Stimulated activated CD8-positive, alpha-beta memory T cell treated with anti-CD3 and anti-CD28 coated beads, Interleukin-7, amount 100 ng/mL, for 1 hour (primary cell): ENCODE measurements around the gene NOLC1.
A peak's percentile ranks its signal among the peaks of the same experiment; 100 is the strongest.

Experiments
- DNase-seq, 2 donors: peaks; one replicate each; pipeline ENCODE4 v3.0.0-alpha.2; 2020; ENCODE audit warnings: low read depth in 2 of 2

Gene NOLC1

DNA sequence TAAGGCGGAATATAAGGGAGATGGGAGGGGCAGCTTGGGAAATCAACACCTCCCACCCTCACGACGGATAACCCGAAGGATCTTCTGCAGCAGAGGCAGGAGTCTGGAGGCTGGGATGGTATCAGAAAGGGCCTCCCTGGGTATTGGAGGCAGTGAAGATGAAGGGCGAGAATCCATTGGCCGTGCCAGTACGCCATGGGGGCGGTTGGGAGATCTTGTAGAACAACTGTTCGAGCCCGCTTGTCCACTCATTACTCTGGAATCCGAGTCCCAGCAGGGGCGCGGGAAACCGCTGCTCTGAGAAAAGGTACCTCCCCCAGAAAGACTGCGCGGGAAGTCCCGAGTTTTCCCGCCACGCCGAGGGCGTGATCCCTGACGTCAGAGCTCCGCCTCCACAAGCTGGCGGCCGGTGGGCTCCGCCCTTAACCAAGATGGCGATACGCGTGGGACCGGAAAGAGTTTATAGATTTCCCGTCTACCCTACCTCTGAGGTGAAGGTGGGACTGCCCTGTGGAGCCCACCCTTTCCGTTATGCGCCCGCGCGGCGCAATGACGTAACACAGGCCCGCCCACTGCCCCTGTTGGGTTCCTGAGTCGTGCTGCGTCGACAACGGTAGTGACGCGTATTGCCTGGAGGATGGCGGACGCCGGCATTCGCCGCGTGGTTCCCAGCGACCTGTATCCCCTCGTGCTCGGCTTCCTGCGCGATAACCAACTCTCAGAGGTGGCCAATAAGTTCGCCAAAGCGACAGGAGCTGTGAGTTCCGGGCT is at the start of gene NOLC1:
Gene NOLC1 (plus strand): TSS at position 616 of the 771 bp plus-strand sequence. CDS start 22 bp downstream, at position 638.
- DNase-seq, result peak; percentile 99 to 100

DNA sequence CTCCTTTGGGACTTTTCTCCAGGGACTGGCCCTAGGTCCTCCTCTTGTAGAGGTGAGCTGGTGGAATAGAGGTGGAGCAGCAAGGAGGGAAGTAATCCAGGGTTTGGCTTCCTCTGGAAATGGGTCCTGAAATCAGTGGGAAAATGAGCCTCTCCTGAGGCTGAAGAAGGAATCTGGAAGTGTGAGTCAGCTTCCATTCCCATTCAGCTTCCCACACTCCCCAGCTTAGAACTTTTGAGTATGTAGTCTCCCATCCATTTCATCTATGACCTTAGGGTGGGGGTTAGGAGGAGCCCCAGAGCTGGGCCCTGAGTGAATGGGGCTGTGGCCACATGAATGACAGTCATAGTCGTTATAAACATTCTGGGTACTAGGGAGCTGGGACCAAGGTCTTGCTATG is 49.8 kb upstream of the NOLC1 start:
- no peak for DNase-seq

DNA sequence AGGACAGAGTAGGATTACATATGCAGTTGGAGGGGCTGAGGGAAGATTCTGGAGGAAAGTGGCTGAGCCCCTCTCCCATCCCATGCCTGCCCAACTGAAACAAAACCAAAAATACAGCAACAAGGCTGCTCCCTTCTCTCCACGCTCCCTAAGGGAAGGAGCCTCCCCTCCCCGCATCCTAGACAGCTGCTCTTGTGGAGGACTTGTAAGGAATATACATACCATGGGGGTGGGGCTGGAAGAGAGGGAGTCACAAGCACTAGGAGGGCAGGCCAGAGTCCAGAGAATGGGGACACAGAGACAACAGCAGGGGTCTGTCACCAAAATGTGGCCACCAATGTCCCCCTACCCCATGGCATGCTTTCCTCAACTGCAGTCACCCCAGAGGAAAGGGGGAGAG is 45.2 kb upstream of the NOLC1 start:
- no peak for DNase-seq

DNA sequence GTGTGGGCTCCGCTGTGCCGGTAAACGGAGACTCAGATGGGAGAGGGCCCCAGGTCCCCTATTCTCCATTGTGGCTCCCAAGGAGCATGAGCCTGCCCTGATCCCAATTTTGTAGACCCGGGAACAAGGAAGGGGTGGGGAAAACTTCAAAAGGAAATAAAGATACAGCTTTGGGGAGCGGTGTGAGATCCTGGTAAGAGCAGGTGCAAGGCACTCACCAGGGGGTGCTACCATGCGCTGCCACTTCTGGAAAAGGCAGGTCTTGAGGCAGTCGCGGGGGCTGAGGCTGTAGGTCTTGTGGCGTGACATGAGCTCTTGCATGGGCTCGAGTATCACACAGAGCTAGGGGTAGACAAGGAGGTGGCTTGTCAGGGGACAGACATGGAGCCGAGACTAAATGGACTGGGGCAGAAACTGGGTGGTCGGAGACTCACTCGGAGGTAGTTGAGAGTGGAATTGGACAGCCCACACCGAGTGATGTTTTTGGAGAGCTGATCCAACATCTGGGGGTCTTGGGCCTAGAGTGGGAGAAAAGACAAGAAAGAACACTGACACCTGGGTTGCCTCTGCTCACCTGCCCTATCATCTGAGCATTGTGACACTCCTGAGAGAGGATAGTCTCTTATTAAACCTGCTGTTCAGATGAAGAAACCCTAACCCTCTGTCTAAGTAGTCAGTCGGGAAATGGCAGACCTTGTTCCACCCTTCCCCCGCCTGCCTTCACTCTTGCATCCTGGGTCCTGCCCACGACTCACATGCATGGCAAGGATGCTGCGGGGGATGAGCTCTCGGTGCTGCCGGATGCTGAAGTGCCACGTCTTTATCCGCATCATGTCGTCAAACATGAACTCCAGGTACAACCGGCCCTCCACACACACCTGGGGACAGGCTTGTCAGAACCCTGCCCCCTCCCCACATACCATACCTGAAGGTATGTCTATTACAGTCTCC is 42.7 kb upstream of the NOLC1 start:
- no peak for DNase-seq

DNA sequence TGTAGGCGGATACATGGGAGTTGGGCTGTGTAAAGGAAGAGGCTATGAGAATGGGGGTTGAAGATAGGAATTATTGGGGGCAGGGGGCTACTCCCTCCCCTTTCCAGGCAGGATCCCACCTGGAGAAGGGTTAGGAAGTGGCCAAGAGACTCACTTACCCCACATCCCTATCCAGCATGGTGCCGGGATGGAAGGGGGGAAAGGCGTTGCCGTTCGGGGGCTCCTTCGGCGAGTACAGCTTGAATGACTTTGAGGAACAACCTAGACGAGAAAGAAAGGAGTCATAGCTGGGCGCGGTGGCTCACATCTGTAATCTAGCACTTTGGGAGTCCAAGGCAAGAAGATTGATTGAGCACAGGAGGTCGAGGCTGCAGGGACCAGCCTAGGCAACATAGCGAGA is 40.9 kb upstream of the NOLC1 start:
- DNase-seq, result no peak

DNA sequence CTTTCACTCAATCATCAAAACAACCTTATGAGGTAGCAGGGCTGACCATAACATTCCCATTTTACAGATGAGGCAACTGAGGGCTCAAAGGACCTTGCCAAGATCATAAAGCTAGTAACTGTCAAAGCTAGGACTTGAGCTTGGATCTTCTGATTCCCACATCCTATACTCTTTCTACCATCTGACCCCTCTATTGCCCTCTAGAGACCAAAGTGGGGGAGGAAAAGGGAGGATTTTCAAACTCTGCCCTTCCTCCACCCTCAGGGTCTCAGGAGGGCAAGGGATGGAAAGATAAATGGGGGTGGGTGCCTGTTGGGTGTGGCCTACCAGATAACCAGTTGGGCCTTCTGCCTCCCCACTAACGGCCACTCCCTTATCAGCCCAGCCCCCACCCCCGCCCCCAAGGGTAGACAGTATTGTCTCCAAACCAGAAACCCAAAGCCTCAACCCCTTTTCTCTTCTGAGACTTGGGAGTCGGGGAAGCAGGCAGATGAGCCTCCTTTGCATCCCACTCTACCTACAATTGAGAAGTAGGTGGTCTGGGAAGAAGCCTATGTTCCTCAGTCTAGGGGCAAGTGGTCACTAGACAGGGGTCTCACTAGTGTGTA is 39.9 kb upstream of the NOLC1 start:
- no peak for DNase-seq

DNA sequence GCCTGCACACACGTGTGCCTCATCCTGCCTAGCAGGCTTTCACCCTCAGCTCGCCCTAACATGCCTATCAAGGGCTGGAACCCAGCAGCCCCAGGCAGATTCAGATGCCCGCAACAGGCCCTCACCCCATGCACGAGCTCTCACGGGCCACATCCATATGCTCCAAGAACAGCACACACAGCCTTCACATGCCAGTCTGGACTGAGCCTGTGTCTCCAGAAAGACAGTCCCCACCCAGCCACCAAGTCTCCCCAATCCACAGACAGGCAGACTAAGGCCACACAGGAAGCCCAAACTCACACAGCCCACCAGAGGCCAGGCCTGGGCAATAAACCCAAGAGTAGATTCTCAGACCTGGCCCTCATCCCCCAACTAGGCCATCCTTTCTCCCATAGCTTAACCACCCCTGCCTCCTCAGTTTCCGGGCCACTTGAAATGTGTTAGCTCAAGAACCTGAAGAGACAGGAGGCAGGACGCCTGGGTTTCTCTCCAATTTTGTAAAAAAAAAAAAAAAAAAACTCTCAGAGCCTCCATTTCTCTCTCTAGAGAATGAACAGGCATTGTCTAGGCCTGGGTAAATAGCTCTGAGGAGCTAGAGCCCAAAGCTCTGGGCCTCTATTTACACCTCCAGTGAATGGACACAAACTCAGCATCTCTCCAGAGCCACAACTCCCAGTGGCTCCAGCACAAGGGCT is 38.8 kb upstream of the NOLC1 start:
- no peak for DNase-seq

DNA sequence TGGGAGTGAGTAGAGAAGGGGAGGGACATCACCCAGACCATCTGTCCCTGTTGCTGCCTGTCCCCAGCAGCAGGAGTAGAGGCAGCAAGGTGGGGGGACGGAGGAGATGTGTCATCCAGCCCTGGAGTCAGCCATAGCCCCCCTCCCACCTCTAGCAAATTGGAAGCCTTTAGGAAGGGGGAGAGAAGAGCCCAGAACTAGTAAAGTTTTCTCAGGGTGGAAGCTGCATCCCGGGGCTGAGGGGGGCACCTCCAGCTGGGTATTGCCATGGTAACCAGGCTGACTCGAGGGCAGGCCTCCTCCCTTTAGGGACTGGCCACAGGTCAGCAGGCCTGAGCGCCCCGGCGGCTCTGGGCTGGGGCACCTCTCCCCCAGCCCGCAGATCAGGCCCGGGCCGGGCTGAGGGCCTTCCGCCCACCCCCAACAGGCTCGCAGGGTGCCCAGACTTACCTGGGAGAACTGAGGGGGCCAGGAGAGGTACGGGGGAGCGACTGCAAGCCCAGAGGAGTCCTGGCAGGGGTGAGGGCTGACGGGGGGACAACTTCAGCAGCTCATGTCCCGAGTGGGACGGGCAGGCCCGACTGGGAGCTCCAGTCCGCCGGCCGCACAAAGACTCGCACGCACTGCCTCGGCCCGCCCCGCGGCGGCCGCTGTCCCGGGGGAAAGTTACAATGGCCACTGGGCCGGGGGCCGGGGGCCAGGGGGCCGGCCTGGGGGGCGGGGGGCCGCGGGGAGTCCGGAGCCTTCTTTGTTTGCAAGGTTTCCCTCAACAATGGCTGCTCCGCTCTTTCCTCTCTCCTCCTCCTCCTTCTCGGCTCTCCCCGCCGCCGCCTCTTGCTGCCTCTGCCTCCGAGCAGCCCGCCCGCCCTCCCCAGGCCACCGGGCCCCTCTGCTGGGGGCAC is 38.0 kb upstream of the NOLC1 start:
- no peak for DNase-seq

DNA sequence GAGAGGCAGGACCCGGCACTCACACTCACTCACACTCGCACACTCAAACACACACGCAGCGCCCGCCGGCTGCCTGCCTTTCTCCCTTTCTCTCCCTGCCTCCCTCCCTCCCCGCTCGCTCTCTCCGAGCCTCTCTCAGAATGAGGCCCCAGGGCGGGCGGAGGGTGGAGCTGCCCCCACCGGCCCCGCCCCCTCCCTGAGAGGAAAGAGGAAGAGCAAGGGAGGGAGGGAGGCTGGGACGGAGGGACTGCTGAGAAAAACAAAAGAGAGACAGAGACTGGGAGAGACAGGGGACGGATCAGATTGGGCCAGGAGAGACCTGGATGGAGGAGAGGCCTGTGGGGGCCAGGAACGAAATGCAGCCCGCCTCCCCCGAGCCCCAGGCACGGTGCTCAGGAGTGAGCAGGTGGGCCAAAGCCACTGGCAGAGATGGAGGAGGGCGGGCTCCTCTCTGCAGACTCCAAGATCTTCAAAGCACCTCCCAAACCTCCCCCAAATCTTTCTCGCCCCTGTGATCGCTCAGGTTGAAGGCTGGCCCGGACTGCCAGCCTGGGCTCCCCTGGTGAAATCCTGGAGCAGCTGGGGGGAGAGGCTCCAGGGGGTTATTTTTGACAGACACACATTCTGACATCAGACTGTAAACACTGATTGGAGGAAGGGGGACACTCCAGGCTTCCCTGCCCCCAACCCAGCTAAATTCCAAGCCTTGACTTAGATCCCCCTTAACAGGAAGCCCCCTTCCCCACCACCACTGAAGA is 37.1 kb upstream of the NOLC1 start:
- DNase-seq, result peak; percentile 60 to 72

DNA sequence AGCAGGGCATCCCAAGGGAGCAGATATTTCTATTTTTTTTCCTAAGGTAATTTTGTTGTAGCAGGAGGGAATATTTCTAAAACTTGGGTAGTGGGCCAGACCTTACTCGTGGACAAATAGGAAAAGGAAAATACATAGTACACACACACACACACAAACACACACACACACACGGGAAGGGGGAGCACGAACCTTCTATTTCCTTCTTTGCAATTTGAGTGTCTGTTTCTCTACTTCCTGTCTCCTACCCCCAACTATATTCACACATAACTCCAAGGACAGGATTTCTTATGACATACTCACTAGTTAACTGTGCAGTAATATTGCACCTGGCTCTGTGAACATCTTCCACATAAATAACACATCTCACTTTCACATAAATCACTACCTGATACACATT is 36.4 kb upstream of the NOLC1 start:
- DNase-seq, result no peak

DNA sequence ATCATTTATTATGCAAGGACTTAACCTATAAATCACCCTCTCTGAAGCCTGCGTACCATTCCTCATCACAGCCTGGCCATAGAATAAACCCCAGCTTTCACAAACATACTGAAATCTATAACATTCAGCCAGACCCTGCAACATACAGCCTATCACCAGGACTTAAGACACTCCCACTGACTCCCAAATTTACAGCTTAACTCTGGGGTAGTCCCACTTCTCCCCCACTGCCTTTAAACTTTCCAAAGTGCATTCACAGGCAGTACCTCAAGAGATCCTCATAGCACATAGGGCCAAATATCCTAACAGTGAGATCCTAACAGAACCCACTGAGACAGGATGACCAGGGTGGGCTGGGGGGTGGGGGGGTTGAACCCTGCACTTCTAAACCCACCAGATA is 35.5 kb upstream of the NOLC1 start:
- DNase-seq, result no peak

DNA sequence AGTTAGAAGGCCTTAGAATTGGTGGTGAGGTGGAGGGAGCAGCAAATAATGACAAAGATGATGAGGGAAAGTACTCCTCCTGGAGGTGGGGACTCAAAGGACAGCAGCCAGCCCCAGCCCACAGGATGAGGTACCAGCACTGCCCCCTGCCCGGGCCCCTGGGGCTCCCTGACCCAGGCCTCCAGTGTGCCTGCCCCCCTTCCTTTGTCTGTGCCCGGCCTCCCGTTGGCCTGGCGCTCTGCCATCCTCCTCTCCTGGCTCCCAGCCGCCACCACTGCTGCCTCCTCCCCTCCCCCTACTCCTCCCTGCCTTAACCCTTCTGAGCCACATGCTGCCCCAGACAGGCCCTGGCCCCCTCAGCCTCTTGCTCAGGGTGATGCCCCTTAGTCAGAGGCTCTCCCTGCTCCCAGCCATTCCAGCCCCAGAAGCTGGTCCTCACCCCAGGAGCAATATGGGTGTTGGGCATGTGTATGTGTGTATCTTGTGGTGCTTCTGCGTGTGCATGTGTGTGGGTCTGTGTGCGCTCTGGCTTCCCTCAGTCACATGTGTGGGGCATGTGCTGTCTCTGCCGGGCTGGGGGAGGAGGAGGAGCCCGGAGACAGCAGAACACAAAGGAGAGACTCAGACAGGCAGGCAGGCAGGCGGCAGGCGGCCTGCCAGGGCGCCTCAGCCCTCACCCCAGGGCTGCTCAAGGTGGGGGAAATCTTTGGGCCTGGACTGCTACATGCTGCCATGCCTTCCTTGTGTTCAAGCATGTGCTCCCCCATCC is 34.6 kb upstream of the NOLC1 start:
- DNase-seq, result no peak

DNA sequence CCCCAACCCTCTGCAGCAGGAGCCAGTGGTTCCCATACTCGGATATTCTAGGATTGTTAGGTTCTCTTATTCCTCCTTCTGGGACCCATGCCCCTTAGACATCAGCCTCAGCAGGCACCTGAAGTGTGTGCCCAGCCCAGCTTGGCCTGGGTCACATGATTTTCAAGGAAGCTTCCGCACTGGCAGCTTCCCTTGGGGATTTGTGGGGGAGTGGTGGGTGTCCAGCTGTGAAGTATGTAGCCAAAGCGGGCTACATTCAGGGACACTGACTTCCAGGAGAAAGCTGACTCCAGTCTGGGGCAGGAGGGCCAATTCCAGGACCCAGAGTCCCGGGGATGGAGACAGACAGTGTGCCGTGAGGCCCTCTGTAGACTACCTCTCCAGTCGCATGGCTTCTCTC is 33.3 kb upstream of the NOLC1 start:
- DNase-seq, result no peak

DNA sequence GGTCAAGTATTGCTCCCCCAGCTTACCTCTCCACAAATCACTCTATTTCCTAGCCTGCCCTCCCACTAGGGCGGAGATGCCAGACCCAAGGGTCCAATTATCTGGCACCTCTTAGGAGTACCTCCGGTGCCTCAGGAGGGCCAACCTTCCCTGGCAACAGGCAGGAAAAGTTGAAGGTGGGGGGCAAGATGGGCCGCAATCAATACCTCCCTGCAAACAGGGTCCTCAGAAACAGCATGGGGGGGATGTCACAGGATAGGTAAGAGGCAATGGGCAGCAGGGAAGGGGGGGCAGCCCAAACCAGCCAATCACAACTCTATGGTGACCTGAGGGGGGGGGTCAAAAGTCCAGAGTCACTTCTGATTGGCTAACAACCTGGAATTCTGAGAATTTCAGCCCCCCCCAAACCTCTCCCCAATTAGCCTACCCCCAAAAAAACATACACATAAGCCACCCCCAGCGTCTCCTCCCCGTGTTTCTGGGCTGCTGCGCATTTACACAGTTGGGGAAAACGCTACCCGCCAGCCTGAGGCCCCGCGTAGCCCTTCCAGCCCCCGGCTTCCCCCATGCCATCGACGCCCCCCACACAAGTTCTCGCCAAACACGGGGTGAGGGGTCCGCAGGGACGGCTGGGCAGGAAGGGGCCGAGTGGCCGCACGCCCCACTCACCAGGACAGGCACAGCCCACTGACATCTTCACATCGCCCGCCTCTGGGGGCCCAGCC is 32.6 kb upstream of the NOLC1 start:
- DNase-seq, result no peak

DNA sequence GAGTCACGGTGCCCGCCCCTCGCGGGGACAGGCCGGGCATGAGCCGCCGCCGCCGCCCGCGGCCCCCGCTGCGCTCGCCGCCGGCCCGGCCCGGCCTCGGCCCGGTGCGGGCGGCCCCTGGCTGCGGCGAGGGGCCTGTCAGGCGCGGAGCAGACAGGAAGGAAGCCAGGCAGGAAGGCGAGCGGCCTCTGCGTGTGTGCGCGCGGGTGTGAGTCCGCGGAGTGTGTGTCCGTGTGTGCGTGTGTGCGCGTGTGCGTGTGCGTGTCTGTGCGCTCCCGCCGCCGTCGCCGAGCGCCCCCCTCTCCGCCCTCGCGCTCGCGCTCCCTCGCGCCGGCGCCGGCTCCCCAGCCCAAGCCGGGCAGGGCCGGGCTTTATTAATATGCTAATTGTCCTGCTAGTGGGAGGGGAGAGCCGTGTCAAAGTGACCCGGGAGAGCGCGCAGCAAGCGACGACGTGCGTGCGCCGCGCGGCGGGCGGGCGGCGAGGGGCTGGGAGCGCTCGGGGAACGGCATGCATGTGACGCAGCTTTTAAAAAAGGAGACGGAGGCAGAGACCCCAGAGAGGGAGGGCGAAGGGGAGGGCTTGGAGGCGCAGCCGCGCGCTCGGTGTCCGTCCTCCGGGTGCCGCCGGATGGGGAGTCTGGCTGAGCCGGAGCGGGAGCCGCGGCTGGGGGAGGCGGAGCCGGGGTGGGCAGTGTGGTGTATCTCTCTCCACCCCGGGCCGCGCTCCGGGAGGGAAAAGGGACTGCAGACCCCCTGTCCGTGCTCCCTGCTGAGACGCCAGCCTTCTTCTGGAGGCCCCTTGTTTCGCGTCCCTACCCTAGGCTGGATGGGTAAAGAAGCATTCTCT is 31.8 kb upstream of the NOLC1 start, which contains the start of gene LDB1:
Gene LDB1 (minus strand): TSS at position 227 of the 849 bp plus-strand sequence. CDS start 258 bp downstream, outside the sequence.
- peak in 1 of 2 donors; percentile 32 for DNase-seq

DNA sequence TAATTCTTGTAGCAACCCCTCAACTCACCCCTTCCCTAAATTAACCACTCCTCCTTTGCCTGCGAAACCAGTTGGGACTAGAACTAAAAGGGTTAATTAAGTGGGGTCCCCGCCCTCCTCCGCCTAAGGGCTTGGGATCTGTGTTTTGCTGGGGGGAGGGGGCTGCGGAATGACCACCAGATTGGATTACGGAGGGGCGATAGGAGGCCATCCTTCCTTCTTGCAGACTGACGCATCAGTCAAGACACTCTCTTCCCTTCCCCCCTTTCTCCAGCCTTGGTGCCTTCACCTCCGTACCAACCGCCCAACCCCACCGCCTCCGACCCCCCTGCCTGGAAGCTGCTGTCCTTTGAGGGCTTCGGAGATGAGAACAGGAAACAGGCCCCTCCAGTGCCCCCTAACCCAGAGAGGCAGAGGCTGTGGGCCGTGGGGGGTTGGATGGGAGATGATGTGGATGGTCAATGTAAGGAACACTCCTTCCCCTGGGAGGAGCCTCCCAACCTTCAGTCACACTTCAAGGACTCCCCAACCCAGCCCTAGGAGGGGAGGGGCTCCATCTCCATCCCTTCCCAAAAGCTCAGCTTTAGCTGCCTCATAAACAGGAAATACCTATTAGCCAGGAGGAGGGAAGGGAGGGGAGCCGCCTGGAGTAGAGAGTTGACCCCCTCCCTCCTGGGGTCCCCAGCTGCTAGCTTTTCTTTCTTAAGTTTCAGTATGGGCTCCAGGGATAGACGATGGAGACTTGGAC is 31.0 kb upstream of the NOLC1 start:
- DNase-seq, result no peak
